K562 (cell line): ENCODE results near the gene CAMK2A. TPM values are rescaled to one million over a fixed set of nuclear protein-coding genes. Genes with fewer than 3 reads are reported as not detected.
A peak's percentile ranks its signal among the peaks of the same experiment; 100 is the strongest.

Experiments
- ATAC-seq: fragments of 200-7000 bp; cut with Tn5 transposase; 3 replicates; pipeline ENCODE4 v1.9.1; 2020; ENCODE audit warnings: moderate library complexity
- Bru-seq: library from RNA; stranded (reverse); fragments of 400-500 nt; gene quantifications from one replicate; lab custom pipeline; 2021; lab: Mats Ljungman, UMichigan
- BruChase-seq, 2 experiments: library from RNA; stranded (reverse); fragments of 400-500 nt; gene quantifications; one replicate each; lab custom pipeline; 2021; lab: Mats Ljungman, UMichigan
- BruUV-seq: library from RNA; stranded (reverse); fragments of 400-500 nt; replicated peaks from 2 replicates; lab custom pipeline; 2021; lab: Mats Ljungman, UMichigan
- CTCF ChIA-PET: fragments of 300-600 bp; formaldehyde crosslinking; extraction: SDS; loops from one replicate; lab custom pipeline; 2021; ENCODE audit warnings: low intra/inter-chr PET ratio; lab: Yijun Ruan, JAX
- POLR2A ChIA-PET: fragments of 300-600, 350-650 bp; sonication (Branson Sonifier 250); formaldehyde crosslinking; extraction: SDS; loops from one replicate; lab custom pipeline; 2021; ENCODE audit warnings: antibody characterized with exemption, inconsistent platforms; lab: Yijun Ruan, JAX
- DNase-seq, 4 experiments: peaks; one replicate each; pipeline versions ENCODE4 v3.0.0 to v3.0.0-alpha.2; 2011 to 2018; ENCODE audit warnings: low spot score in 3 of 4, mixed read lengths in 3 of 4; ENCODE audit errors: extremely low read depth in 1 of 4
- FAIRE-seq: peaks from 2 replicates; lab custom pipeline; 2011; peaks lifted over from hg19 to GRCh38; lab: Jason Lieb, UNC
- H2AFZ ChIP-seq: 2 replicates; pipeline ENCODE4 v1.6.0; 2011; ENCODE audit warnings: low read depth, low read length, control low read depth, inconsistent platforms
- H3K27ac ChIP-seq: fragments of 200-600 bp; 3 replicates; pipeline ENCODE4 v1.8.0; 2011; ENCODE audit warnings: low read depth, mild to moderate bottlenecking, control low read depth, inconsistent platforms, low read length, moderate library complexity, mixed read lengths; ENCODE audit errors: extremely low read depth
- H3K27me3 ChIP-seq, 2 experiments: fragments of 300-600 bp in 1 of 2; 2 replicates in 1 of 2; 3 replicates in 1 of 2; pipeline versions ENCODE4 v1.6.0 to v1.8.0; 2011; ENCODE audit warnings: inconsistent platforms in 2 of 2, low read length in 2 of 2, mild to moderate bottlenecking in 1 of 2, mixed read lengths in 1 of 2, moderate library complexity in 1 of 2; ENCODE audit not compliant: control insufficient read depth in 2 of 2, insufficient read depth in 2 of 2
- H3K36me3 ChIP-seq: fragments of 300-600 bp; 3 replicates; pipeline ENCODE4 v1.8.0; 2011; ENCODE audit warnings: mild to moderate bottlenecking, low read length, inconsistent platforms; ENCODE audit not compliant: control insufficient read depth, insufficient read depth
- H3K4me1 ChIP-seq, 2 experiments: fragments of 200-600 bp in 1 of 2; replicated peaks in 1 of 2; 2 replicates in 1 of 2; 3 replicates in 1 of 2; pipeline versions ENCODE4 v1.5.1 to v1.8.0; 2011; ENCODE audit warnings: inconsistent platforms in 2 of 2, low read length in 2 of 2, mild to moderate bottlenecking in 1 of 2, mixed read lengths in 1 of 2, moderate library complexity in 1 of 2; ENCODE audit not compliant: control insufficient read depth in 2 of 2, insufficient read depth in 2 of 2
- H3K4me2 ChIP-seq: 2 replicates; pipeline ENCODE4 v1.6.1; 2011; ENCODE audit warnings: low read length, control low read depth, inconsistent platforms, mixed read lengths; ENCODE audit not compliant: insufficient read depth
- H3K4me3 ChIP-seq: fragments of 200-600 bp; sonication (generic), shearing (Covaris generic); 2 replicates; pipeline ENCODE4 v1.5.1; 2016; ENCODE audit warnings: control low read depth, inconsistent platforms
- H3K79me2 ChIP-seq: fragments of 200-600 bp; 3 replicates; pipeline ENCODE4 v1.8.0; 2011; ENCODE audit warnings: low read length, inconsistent platforms; ENCODE audit not compliant: control insufficient read depth, insufficient read depth
- H3K9ac ChIP-seq, 2 experiments: 2 replicates each; pipeline versions ENCODE4 v1.6.0 to v1.6.1; 2011; ENCODE audit warnings: low read depth in 2 of 2, low read length in 2 of 2, control low read depth in 1 of 2, inconsistent platforms in 1 of 2, mild to moderate bottlenecking in 1 of 2, mixed read lengths in 1 of 2; ENCODE audit not compliant: insufficient read depth in 1 of 2
- H3K9me1 ChIP-seq: one replicate; pipeline ENCODE4 v1.6.0; 2011; ENCODE audit warnings: inconsistent platforms, mild to moderate bottlenecking, low read length, moderate library complexity; ENCODE audit not compliant: control insufficient read depth, insufficient read depth
- H3K9me3 ChIP-seq: replicated peaks from 2 replicates; pipeline ENCODE4 v1.5.1; 2011; ENCODE audit warnings: low read depth, low read length, inconsistent platforms; ENCODE audit not compliant: control insufficient read depth, insufficient read depth
- H4K20me1 ChIP-seq: replicated peaks from 2 replicates; pipeline ENCODE4 v1.6.1; 2011; ENCODE audit warnings: low read length, inconsistent platforms, mixed read lengths; ENCODE audit not compliant: control insufficient read depth, insufficient read depth
- CHD2 ChIP-seq: IDR thresholded peaks from 2 replicates; pipeline ENCODE4 v1.6.1; 2011; ENCODE audit warnings: low read depth, low read length
- CSDE1 ChIP-seq, 2 experiments: fragments of 450-650 bp; IDR thresholded peaks; 2 replicates each; pipeline ENCODE4 v1.6.1; 2016; ENCODE audit warnings: mild to moderate bottlenecking in 1 of 2
- CTBP1 ChIP-seq: fragments of 450-650 bp; IDR thresholded peaks from 2 replicates; pipeline ENCODE4 v1.6.1; 2016; ENCODE audit warnings: borderline replicate concordance
- KDM1A ChIP-seq, 2 experiments: fragments of 450-650 bp; IDR thresholded peaks; 2 replicates each; pipeline ENCODE4 v1.6.1; 2016; ENCODE audit warnings: mild to moderate bottlenecking in 2 of 2
- OTX1 ChIP-seq: fragments of 450-650 bp; formaldehyde crosslinking; IDR thresholded peaks from 2 replicates; pipeline ENCODE4 v1.4.0; 2022; ENCODE audit warnings: mild to moderate bottlenecking
- RCOR1 ChIP-seq, 2 experiments: IDR thresholded peaks; 2 replicates each; pipeline ENCODE4 v1.6.1; 2012; ENCODE audit warnings: low read depth in 2 of 2, low read length in 2 of 2, borderline replicate concordance in 1 of 2, improper control_type of control experiment in 1 of 2
- RFX1 ChIP-seq: fragments of 450-650 bp; IDR thresholded peaks from 2 replicates; pipeline ENCODE4 v1.6.1; 2016; ENCODE audit warnings: mild to moderate bottlenecking, moderate library complexity
- U2AF1 ChIP-seq: fragments of 200-400 bp; formaldehyde crosslinking; optimal IDR thresholded peaks from 2 replicates; pipeline ENCODE3; 2017; ENCODE audit warnings: mild to moderate bottlenecking, low read depth, low read length, moderate library complexity
- whole genome bisulfite sequencing: fragments of 100-300 bp; shearing (Covaris generic); methylation state at CpG from one replicate; pipeline ENCODE4 v1.1.6; 2016; ENCODE audit warnings: low coverage, mixed read lengths; ENCODE audit not compliant: insufficient coverage; ENCODE audit errors: missing lambda C conversion rate; 5-methylcytosine and 5-hydroxymethylcytosine counted together
- in situ Hi-C: fragments of 300-500 bp; cut with MboI; formaldehyde crosslinking; loops from 4 replicates; pipeline ENCODE4 v1.15.0; 2018; ENCODE audit warnings: inconsistent platforms, mixed read lengths
- intact Hi-C: fragments of 100-400 bp; cut with micrococcal nuclease; formaldehyde crosslinking; loops from 2 replicates; pipeline ENCODE4 v1.14.2; 2022
- long read RNA-seq, 3 experiments: library from polyadenylated mRNA in 2 of 3; library from RNA in 1 of 3; unstranded in 2 of 3; stranded (forward) in 1 of 3; transcript quantifications; one replicate each; pipeline ENCODE4 v2.0.0, GENCODE V29; 2019 to 2022
- polyA minus RNA-seq, 3 experiments: library from RNA; depleted of rRNA, polyadenylated mRNA; stranded (reverse); fragments of >200 nt; gene quantifications; 2 replicates each; pipeline ENCODE4 v1.2.3, GENCODE V29; 2011
- polyA plus RNA-seq, 8 experiments: library from polyadenylated mRNA; depleted of rRNA in 4 of 8; stranded (reverse) in 5 of 8; unstranded in 3 of 8; fragments of >200 nt; fragmentation: Nextera tagmentation in 2 of 8; fragmentation: Illumina TruSeq in 1 of 8; extraction: Ambion mirVana in 2 of 8; extraction: Trizol in 1 of 8; gene quantifications; 2 replicates each; pipeline versions ENCODE4 v1.2.1 to v1.2.3, GENCODE V29; 2011 to 2014; ENCODE audit warnings: inconsistent platforms in 1 of 8, missing spikeins in 1 of 8
- total RNA-seq, 7 experiments: library from RNA; depleted of rRNA in 6 of 7; stranded (reverse); fragments of >200 nt in 6 of 7; fragmentation: Illumina TruSeq in 2 of 7; extraction: Trizol in 2 of 7; gene quantifications; 2 replicates each; pipeline versions ENCODE4 v1.2.1 to v1.2.3, GENCODE V29; 2011 to 2021; ENCODE audit warnings: low replicate concordance in 1 of 7
- TF ChIP-seq, protein P1 (sequence below): sonication (generic); formaldehyde crosslinking; IDR thresholded peaks from 2 replicates; pipeline ENCODE4 v1.8.0; 2022; ENCODE audit warnings: mild to moderate bottlenecking, missing genetic modification reagents
- TF ChIP-seq, protein P2 (sequence below): sonication (generic); formaldehyde crosslinking; IDR thresholded peaks from 2 replicates; pipeline ENCODE4 v1.9.0; 2022; ENCODE audit warnings: mild to moderate bottlenecking, missing genetic modification reagents

CAMK2A gene
- total RNA-seq (2011; cell fraction: chromatin; rRNA removed; ENCODE audit: low replicate concordance): 0.19 TPM in 1 of 2 replicates, not detected in the other
- total RNA-seq (2011; cell fraction: nucleolus; rRNA removed): 0.17 TPM in 1 of 2 replicates, not detected in the other
- total RNA-seq (2011; cell fraction: nucleoplasm; rRNA removed): 0.07 TPM in 1 of 2 replicates, not detected in the other
- total RNA-seq (2014; rRNA removed) (0.18 TPM in 1 of 2 replicates, not detected in the other), total RNA-seq (2014; rRNA removed; fragmentation: Illumina TruSeq; extraction: Trizol) (not detected in 2 replicates), total RNA-seq (2015; rRNA removed; fragmentation: Illumina TruSeq; extraction: Trizol) (0.04 TPM in 2 replicates), total RNA-seq (2021) (0.13 TPM in 1 of 2 replicates, not detected in the other), polyA plus RNA-seq (2011; rRNA removed) (not detected in 2 replicates), polyA plus RNA-seq (2014; fragmentation: Illumina TruSeq; extraction: Trizol) (0.10 TPM in 1 of 2 replicates, not detected in the other), polyA plus RNA-seq (2014; fragmentation: Nextera tagmentation; extraction: Ambion mirVana) (not detected), polyA plus RNA-seq (2014; rRNA removed) (0.01 and 0.28 TPM in 2 replicates), polyA minus RNA-seq (2011; rRNA and poly(A)+ RNA removed) (not detected in 2 replicates), Bru-seq, nascent RNA (percentile 8 among the genes with signal in this experiment), BruChase-seq, experiment 1, labeled RNA remaining after a 2-hour chase (percentile 1 among the genes with signal in this experiment), BruChase-seq, experiment 2, labeled RNA remaining after a 6-hour chase (percentile 7 among the genes with signal in this experiment)
- not detected in 2 replicates for polyA plus RNA-seq (2011; cell fraction: cytosol; rRNA removed)
- 0.11 TPM in 2 replicates for polyA plus RNA-seq (2011; cell fraction: nucleus; rRNA removed)
- polyA plus RNA-seq (2012): 0.05 and 0.24 TPM in 2 replicates
- polyA minus RNA-seq (2011; cell fraction: cytosol; rRNA and poly(A)+ RNA removed): not detected in 2 replicates
- polyA minus RNA-seq (2011; cell fraction: nucleus; rRNA and poly(A)+ RNA removed): 0.22 TPM in 1 of 2 replicates, not detected in the other
- long read RNA-seq, experiment 1: 0 reads
- long read RNA-seq, experiment 2: 0 reads
- long read RNA-seq, experiment 3: 0 reads

DNA sequence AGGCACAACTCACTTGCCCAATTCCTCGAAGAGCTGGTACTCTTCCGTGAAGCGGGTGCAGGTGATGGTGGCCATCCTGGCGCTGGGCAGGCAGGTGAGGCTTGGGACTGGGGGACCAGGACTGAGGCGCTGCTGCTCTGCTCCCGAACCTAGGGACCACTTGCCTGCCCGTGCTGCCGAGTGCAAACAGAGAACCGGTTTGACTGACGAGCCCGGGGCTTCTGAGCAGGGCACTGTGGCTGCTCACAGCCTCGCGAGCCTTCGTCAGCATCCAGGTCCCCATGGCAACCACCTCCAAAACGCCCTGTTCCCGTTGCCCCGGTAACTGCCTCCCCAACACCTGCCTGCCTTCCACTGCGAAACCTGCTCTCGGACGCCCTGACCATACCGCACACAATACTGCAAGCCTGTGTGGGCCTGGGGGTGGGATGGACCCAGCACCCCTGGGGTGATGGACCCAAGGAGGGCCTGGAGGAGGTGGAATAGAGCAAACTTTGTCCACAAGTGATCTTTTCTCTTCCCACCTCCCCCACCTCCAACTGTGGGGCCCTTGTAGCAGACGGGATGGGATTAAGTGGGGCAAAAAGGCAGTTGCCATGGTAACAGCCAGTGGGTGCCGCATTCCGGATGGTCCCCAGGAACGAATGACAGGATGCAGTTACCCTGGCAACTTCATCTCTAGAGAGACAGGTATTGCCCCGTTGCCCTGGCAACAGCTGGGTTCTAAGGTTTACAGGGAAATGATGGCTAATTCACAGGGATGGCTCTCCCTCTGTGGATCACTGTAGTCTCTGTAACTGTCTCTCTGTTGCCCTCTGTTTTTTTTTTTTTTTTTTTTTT, at the start of gene CAMK2A:
Gene CAMK2A, minus strand, starts transcription at position 223 of the 840 bp plus-strand sequence. Its CDS starts 148 bp downstream, at position 75.
- DNase-seq: peak in 3 of 4 experiments; percentile 29 to 50 (median 49)
- WGBS: 3% methylated on average over 24 of the region's 26 CpGs
- H3K27ac ChIP-seq: no peak within 1 kb of the TSS
- no peak within 1 kb of the TSS for H2AFZ ChIP-seq
- no peak for FAIRE-seq
- H3K9me1 ChIP-seq: peaks cover 12% of the 10 kb centered on the region
- H3K9me3 ChIP-seq: no peaks in the 10 kb centered on the region
- H3K79me2 ChIP-seq: no peaks in the 10 kb centered on the region
- no peaks in the 10 kb centered on the region for H4K20me1 ChIP-seq
- peak; percentile 9; the same call in 1 of the 3 replicates for ATAC-seq
- CTCF ChIA-PET: no interaction called here
- H3K4me1 ChIP-seq: peaks cover 22 to 29% of the 10 kb centered on the region in 2 experiments; a peak in 4 of 5 replicates
- H3K9ac ChIP-seq: no peak within 1 kb of the TSS
- no TSS peak for BruUV-seq
- H3K4me2 ChIP-seq: no peak within 1 kb of the TSS
- peaks cover 0 to 44% of the 10 kb centered on the region in 2 experiments; a peak in 4 of 5 replicates for H3K27me3 ChIP-seq
- intact Hi-C loops (no loop called here), in situ Hi-C loops (no loop called here)
- TF ChIP-seq KDM1A (IDR thresholded peaks at IDR 0.05) (peak; percentile 52 to 67; a peak in 2 of 4 replicates), CTBP1 (peak; percentile 74; the same call in 1 of the 2 replicates), OTX1 (CRISPR knock-in tag) (no peak), U2AF1 (no peak), CHD2 (peak; percentile 54; the same call in 1 of the 2 replicates), RCOR1 (IDR thresholded peaks at IDR 0.05; ENCODE audit: borderline replicate concordance in 1 of 2, low read depth in 2 of 2, low read length in 2 of 2) (peak in 1 of 2 experiments; percentile 50; a peak in 2 of 4 replicates), RFX1 (peak; percentile 93), CSDE1 (IDR thresholded peaks at IDR 0.05) (peak in 1 of 2 experiments; percentile 66; a peak in 1 of 4 replicates)
- TF ChIP-seq, protein P1, sequence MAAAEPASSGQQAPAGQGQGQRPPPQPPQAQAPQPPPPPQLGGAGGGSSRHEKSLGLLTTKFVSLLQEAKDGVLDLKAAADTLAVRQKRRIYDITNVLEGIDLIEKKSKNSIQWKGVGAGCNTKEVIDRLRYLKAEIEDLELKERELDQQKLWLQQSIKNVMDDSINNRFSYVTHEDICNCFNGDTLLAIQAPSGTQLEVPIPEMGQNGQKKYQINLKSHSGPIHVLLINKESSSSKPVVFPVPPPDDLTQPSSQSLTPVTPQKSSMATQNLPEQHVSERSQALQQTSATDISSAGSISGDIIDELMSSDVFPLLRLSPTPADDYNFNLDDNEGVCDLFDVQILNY (CRISPR knock-in tag): no peak
- TF ChIP-seq, protein P2, sequence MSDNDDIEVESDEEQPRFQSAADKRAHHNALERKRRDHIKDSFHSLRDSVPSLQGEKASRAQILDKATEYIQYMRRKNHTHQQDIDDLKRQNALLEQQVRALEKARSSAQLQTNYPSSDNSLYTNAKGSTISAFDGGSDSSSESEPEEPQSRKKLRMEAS (CRISPR knock-in tag): 0 out of 2 replicates have a peak, but pooled peaks have one; percentile 41
- no peaks in the 10 kb centered on the region for H3K36me3 ChIP-seq
- POLR2A ChIA-PET: interaction anchor here (0.7 kb wide), 1 partner anchor 572 kb away, joined by 3 read pairs; no protein-coding TSS in a partner anchor
- H3K4me3 ChIP-seq: no peak within 1 kb of the TSS
